ENCODE measurements around the gene CDH4. TPM values are rescaled to one million over a fixed set of nuclear protein-coding genes. Genes with fewer than 3 reads are reported as not detected.
A peak's percentile ranks its signal among the peaks of the same experiment; 100 is the strongest.

CDH4 gene
- polyA plus RNA-seq, 1 donor from 2014 or later: not detected

- no peak overlapping the region for H3K27ac Mint-ChIP-seq
- H3K4me3 Mint-ChIP-seq: no peak overlapping the region
- peaks cover 5% of the 10 kb centered on the region for H3K27me3 Mint-ChIP-seq
- H3K4me1 Mint-ChIP-seq: no peaks in the 10 kb centered on the region
- H3K9me3 Mint-ChIP-seq: peaks cover 1 to 8% (median 3%) of the 10 kb centered on the region in 3 donors
- no peaks in the 10 kb centered on the region for H3K36me3 Mint-ChIP-seq
Measured at GRCh38 chr20:61755971-61756845, 504.1 kb downstream of the CDH4 start.

GRCh38 chr20:61756966-61757677, 505.1 kb downstream of the CDH4 start:
- Mint-ChIP-seq H3K4me3 (no peak overlapping the region), H3K9me3 (peaks cover 1 to 3% (median 3%) of the 10 kb centered on the region in 3 donors), H3K36me3 (no peaks in the 10 kb centered on the region), H3K4me1 (no peaks in the 10 kb centered on the region), H3K27me3 (peaks cover 5% of the 10 kb centered on the region), H3K27ac (no peak overlapping the region)

GRCh38 chr20:61757678-61758563, 505.9 kb downstream of the CDH4 start:
- Mint-ChIP-seq H3K4me3 (no peak overlapping the region), H3K27ac (no peak overlapping the region), H3K4me1 (no peaks in the 10 kb centered on the region)

GRCh38 chr20:61758564-61759200, 506.6 kb downstream of the CDH4 start:
- Mint-ChIP-seq H3K4me1 (no peaks in the 10 kb centered on the region), H3K27ac (peak overlapping the region in 1 of 3 donors; percentile 23), H3K36me3 (no peaks in the 10 kb centered on the region)

More at GRCh38 chr20:61757678-61758563, 505.9 kb downstream of the CDH4 start:
- Mint-ChIP-seq H3K27me3 (peaks cover 5% of the 10 kb centered on the region), H3K9me3 (no peaks in the 10 kb centered on the region), H3K36me3 (no peaks in the 10 kb centered on the region)

GRCh38 chr20:61759286-61760065, 507.4 kb downstream of the CDH4 start:
- no peaks in the 10 kb centered on the region for H3K36me3 Mint-ChIP-seq
- H3K27ac Mint-ChIP-seq: no peak overlapping the region
- peaks cover 7% of the 10 kb centered on the region for H3K27me3 Mint-ChIP-seq
- H3K4me1 Mint-ChIP-seq: no peaks in the 10 kb centered on the region
- H3K9me3 Mint-ChIP-seq: no peaks in the 10 kb centered on the region
- H3K4me3 Mint-ChIP-seq: no peak overlapping the region

More at GRCh38 chr20:61758564-61759200, 506.6 kb downstream of the CDH4 start:
- H3K9me3 Mint-ChIP-seq: no peaks in the 10 kb centered on the region
- peaks cover 7% of the 10 kb centered on the region for H3K27me3 Mint-ChIP-seq
- H3K4me3 Mint-ChIP-seq: no peak overlapping the region

GRCh38 chr20:61760321-61760720, 508.3 kb downstream of the CDH4 start:
- Mint-ChIP-seq H3K27me3 (peaks cover 7% of the 10 kb centered on the region), H3K4me1 (no peaks in the 10 kb centered on the region), H3K27ac (no peak overlapping the region), H3K9me3 (peaks cover 0 to 1% (median 0%) of the 10 kb centered on the region in 3 donors), H3K4me3 (no peak overlapping the region), H3K36me3 (no peaks in the 10 kb centered on the region)

GRCh38 chr20:61760731-61761130, 508.7 kb downstream of the CDH4 start:
- H3K4me1 Mint-ChIP-seq: no peaks in the 10 kb centered on the region
- peaks cover 0 to 3% (median 0%) of the 10 kb centered on the region in 3 donors for H3K9me3 Mint-ChIP-seq
- H3K4me3 Mint-ChIP-seq: no peak overlapping the region
- H3K27ac Mint-ChIP-seq: no peak overlapping the region
- H3K27me3 Mint-ChIP-seq: peaks cover 7% of the 10 kb centered on the region
- H3K36me3 Mint-ChIP-seq: no peaks in the 10 kb centered on the region

- H3K9me3 Mint-ChIP-seq: peaks cover 0 to 3% (median 0%) of the 10 kb centered on the region in 3 donors
- H3K27ac Mint-ChIP-seq: no peak overlapping the region
- H3K27me3 Mint-ChIP-seq: peaks cover 7% of the 10 kb centered on the region
- H3K36me3 Mint-ChIP-seq: no peaks in the 10 kb centered on the region
- no peaks in the 10 kb centered on the region for H3K4me1 Mint-ChIP-seq
- H3K4me3 Mint-ChIP-seq: no peak overlapping the region
Measured at GRCh38 chr20:61761453-61762166, 509.5 kb downstream of the CDH4 start.

- Mint-ChIP-seq H3K36me3 (no peaks in the 10 kb centered on the region), H3K4me3 (no peak overlapping the region), H3K4me1 (no peaks in the 10 kb centered on the region), H3K27ac (no peak overlapping the region), H3K9me3 (peaks cover 0 to 3% (median 0%) of the 10 kb centered on the region in 3 donors), H3K27me3 (peaks cover 7% of the 10 kb centered on the region)
Measured at GRCh38 chr20:61762167-61762710, 510.2 kb downstream of the CDH4 start.

- peaks cover 0 to 3% (median 0%) of the 10 kb centered on the region in 3 donors for H3K9me3 Mint-ChIP-seq
- no peak overlapping the region for H3K27ac Mint-ChIP-seq
- no peak overlapping the region for H3K4me3 Mint-ChIP-seq
- H3K4me1 Mint-ChIP-seq: no peaks in the 10 kb centered on the region
- peaks cover 2% of the 10 kb centered on the region for H3K27me3 Mint-ChIP-seq
- no peaks in the 10 kb centered on the region for H3K36me3 Mint-ChIP-seq
Measured at GRCh38 chr20:61762886-61763739, 511.1 kb downstream of the CDH4 start.

- peaks cover 2% of the 10 kb centered on the region for H3K27me3 Mint-ChIP-seq
- no peak overlapping the region for H3K4me3 Mint-ChIP-seq
- no peaks in the 10 kb centered on the region for H3K4me1 Mint-ChIP-seq
- H3K9me3 Mint-ChIP-seq: peaks cover 0 to 3% (median 0%) of the 10 kb centered on the region in 3 donors
- H3K36me3 Mint-ChIP-seq: no peaks in the 10 kb centered on the region
- H3K27ac Mint-ChIP-seq: no peak overlapping the region
Measured at GRCh38 chr20:61763740-61764400, 511.8 kb downstream of the CDH4 start.

GRCh38 chr20:61764471-61765025, 512.5 kb downstream of the CDH4 start:
- Mint-ChIP-seq H3K27ac (no peak overlapping the region), H3K27me3 (peaks cover 2% of the 10 kb centered on the region)

More at GRCh38 chr20:61764471-61765025, 512.5 kb downstream of the CDH4 start:
- Mint-ChIP-seq H3K9me3 (peaks cover 0 to 3% (median 0%) of the 10 kb centered on the region in 3 donors), H3K36me3 (no peaks in the 10 kb centered on the region), H3K4me1 (no peaks in the 10 kb centered on the region), H3K4me3 (no peak overlapping the region)
